EL (cell line): ENCODE results near the gene PRRT3.
"Not testable (repeated sequence)": the region's sequence is repeated elsewhere in the genome, so short reads cannot be mapped to it uniquely, and the experiment has no call there.

Source experiments
- DNase-seq: peaks from one replicate; pipeline ENCODE4 v3.0.0-alpha.2; 2016

PRRT3 gene

DNA sequence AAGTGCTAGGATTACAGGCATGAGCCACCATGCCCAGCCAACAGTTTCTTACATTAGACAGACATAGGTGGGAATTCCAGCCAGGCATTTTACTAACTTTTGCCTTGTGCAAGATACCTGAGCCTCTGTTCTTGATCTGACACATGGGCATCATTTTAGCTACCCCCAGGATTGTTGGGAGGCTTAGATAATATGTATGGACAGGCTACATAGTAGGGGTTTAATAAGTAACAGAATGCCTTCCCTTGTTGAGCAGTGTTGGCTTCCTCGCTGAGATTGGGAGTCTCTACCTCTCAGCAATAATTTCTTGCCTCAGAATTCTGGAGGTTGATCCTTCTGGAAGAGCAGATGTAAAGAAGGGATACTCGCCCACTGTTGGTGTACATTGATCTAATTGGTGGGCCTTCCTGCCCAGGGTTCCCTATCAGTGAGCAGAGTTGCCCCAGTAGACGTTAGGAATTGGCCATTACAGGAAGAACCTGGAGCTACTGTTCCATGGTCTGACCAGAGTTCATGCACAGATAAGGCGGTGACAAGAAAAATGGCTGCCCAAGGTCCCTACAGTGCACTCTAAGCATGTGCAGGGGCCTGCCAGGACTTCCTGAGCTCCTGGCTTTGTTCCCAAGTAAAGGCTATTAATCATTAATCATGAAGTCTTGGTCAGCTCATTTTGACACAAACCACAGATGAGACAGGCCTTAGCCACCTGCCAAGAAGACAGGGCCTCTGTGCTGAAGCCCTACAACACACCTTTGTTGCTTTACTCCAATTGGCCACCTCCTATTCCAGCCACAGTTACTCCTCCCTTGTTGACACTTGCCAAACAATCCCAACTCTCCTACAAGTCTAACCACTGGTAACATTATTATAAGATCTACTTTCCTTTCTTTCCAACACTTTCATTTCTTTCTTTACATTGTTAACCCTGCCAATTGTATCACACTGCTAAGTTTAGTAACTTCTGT, 54.5 kb downstream of the PRRT3 start:
- DNase-seq = peak; percentile 31

DNA sequence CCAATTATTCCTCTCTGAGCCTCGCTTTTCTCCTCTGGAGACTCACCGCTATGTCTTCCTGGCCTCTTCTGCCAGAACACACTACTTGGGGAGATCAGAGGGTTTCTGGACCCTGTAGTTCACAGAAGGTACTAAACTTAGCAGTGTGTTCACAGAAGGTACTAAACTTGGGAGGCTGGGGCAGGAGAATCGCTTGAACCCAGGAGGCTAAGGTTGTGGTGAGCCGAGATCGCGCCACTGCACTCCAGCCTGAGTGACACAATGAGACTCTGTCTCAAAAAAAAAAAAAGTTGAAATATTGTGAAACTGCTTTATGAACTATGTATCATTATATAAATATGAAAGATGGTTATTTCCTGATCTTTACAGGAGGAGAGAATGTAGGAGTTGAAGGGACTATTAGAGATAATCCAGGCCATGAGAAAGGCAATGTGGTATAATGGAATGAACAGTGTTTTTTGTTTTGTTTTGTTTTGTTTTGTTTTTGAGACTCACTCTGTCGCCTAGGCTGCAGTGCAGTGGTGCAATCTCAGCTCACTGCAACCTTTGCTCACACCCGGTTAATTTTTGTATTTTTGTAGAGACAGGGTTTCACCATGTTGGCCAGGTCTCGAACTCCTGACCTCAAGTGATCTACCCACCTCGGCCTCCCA, 55.3 kb downstream of the PRRT3 start:
- DNase-seq = not testable (repeated sequence)

DNA sequence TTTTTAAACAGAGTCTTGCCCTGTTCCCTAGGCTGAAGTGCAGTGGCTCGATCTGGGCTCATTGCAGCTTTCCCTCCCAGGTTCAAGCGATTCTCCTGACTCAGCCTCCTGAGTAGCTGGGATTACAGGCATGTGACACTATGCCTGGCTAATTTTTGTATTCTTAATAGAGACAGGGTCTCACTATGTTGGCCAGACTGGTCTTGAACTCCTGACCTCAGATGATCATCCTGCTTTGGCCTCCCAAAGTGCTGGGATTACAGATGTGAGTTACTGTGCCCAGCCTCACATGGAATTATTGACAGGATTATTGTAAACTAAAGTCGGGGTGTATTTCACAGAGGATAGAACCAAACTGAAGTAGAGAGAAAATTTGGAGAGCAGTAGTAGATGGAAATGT, 56.5 kb downstream of the PRRT3 start:
- DNase-seq = not testable (repeated sequence)
